Measurements from ENCODE around the gene KLHL29. TPM values are rescaled to one million over a fixed set of nuclear protein-coding genes. Genes with fewer than 3 reads are reported as not detected.

The KLHL29 gene
- total and polyA plus RNA-seq, 2 donors: 1.4 to 2.9 TPM

DNA sequence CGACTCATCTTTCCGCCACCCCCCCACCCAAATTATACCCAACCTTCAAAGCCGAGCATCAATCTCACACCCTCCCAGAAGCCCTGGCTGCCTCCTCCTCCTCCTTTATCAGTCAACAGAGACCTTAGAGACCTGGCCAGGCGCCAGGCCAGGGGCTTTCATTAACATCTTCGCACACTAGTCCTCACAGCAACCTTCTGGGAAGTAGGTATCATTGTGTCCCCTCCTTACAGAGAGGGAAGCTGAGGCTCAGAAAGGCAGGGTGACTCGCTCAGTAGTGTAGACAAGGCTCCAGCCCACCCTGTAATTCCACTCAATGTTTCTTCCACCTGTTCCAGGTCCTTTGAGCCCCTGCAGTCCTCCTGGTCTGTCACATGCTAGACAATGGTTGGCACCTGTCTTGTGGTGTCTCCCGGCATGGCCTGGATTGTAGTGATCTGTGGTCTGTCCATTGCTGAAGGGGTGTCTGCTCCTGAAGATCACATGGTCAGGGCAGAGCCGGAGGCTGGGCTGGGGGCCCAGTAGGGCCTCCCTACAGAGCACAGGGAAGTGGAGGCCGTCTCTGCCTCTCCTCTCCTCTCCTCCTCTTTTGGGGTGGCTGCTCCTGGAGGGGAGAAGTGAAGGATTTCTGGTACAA lies 36.0 kb downstream of the KLHL29 start:
- Histone ChIP-seq H3K4me3 (ENCODE audit: low read length in 2 of 2) (no peak overlapping the region), H3K36me3 (ENCODE audit: control insufficient read depth in 2 of 2, insufficient read depth in 2 of 2, low read length in 1 of 2) (no peaks in the 10 kb centered on the region), H3K27me3 (ENCODE audit: control insufficient read depth in 2 of 2, insufficient read depth in 1 of 2, low read length in 1 of 2) (peaks cover 6 to 12% of the 10 kb centered on the region in 2 donors), H3K27ac (ENCODE audit: low read depth in 1 of 2, low read length in 1 of 2) (no peak overlapping the region), H3K4me1 (ENCODE audit: control insufficient read depth in 2 of 2, insufficient read depth in 2 of 2, low read length in 2 of 2) (no peaks in the 10 kb centered on the region), H3K9me3 (ENCODE audit: control insufficient read depth in 2 of 2, insufficient read depth in 1 of 2, low read length in 1 of 2) (peaks cover 0 to 3% of the 10 kb centered on the region in 2 donors)
- DNase-seq (ENCODE audit: low read depth in 6 of 9, low spot score in 9 of 9): no peak
- 94% methylated on average over 9 of the region's 9 CpGs for WGBS

DNA sequence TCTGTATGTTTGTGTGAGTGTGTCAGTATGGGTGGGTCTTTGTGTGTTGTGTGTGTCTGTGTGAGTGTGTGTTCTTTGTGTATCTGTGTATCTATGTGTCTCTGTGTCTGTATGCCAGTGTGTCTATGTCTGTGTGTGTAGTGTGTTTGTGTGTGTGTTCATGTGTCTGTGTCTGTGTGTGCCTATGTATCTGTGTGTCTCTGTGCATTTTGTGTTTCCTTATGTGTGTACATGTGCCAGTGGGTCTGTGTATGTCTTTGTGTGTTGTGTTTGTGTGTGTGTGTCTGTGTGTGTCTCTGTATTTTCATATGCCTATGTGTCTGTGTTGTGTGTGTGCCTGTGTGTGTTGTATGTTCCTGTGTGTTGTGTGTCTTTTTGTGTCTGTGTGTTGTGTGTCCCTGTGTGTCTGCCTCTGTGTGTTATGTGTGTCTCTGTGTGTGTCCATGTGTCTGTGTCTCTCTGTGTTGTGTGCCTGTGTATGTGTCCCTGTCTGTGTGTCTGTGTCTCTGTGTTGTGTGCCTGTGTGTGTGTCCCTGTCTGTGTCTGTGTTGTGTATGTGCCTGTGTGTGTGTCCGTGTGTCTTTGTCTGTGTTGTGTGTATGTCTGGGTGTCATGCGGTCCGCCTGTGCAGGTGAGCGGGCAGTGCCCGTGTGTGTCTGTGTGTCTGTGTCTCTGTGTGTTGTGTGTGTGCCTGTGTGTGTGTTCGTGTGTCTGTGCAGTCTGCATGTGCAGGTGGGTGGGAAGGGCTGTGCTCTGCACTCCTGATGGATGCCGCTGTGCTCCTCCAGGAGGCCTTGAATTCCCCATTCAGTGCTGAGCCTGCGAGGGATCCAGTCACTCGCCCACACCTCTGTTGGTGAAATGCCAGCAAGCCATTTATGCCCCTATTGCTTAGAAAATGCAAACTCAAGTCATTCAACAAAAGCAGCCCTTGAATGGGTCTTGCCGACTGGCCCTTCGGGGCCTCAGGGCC lies 37.4 kb downstream of the KLHL29 start:
- Histone ChIP-seq H3K4me3 (ENCODE audit: low read length in 2 of 2) (no peak overlapping the region), H3K27ac (ENCODE audit: low read depth in 1 of 2, low read length in 1 of 2) (no peak overlapping the region), H3K27me3 (ENCODE audit: control insufficient read depth in 2 of 2, insufficient read depth in 1 of 2, low read length in 1 of 2) (peaks cover 6 to 12% of the 10 kb centered on the region in 2 donors), H3K4me1 (ENCODE audit: control insufficient read depth in 2 of 2, insufficient read depth in 2 of 2, low read length in 2 of 2) (no peaks in the 10 kb centered on the region), H3K36me3 (ENCODE audit: control insufficient read depth in 2 of 2, insufficient read depth in 2 of 2, low read length in 1 of 2) (no peaks in the 10 kb centered on the region), H3K9me3 (ENCODE audit: control insufficient read depth in 2 of 2, insufficient read depth in 1 of 2, low read length in 1 of 2) (peaks cover 0 to 3% of the 10 kb centered on the region in 2 donors)
- 87% methylated on average over 11 of the region's 11 CpGs for WGBS
- no peak for DNase-seq (ENCODE audit: low read depth in 6 of 9, low spot score in 9 of 9)

DNA sequence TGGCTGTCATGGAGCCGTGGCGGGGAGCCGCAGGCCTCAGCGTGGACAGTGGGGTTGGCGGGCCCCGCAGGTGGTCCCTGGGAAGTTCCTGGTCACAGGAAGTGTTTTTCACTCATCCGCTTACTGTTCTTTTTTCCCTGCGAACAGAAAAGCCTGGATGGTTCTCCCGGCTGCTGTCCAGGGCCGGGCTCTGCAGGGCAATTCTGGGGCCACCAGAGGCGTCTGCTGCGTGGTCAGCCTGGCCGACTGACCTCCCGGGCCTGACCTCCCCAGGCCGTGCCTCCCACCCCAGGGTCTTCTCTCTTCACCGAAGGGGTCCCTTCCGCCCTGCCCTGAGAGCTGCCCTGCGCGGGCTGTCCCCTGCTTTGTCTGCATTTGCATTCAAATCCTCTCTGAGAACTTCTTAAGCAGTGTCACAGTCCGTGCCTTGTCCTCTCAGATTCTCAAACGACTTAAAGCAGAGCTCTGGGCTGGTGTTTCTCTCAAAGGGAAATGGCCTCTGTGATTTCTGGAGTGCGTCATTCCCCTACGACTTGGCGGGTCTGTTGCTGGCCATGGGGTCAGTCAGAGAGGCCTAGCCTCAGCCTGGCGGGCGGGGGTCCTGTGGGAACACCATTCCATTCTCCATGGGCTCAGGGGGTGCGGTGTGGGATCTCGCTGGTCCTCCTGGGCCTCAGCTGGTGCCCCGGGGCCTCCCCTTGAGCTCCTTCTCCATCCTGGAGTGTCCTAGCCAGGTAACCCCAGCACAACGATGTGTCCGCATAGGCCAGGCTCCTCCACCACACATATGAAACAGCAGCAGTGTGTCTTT lies 38.3 kb downstream of the KLHL29 start:
- H3K36me3 ChIP-seq (ENCODE audit: control insufficient read depth in 2 of 2, insufficient read depth in 2 of 2, low read length in 1 of 2): no peaks in the 10 kb centered on the region
- WGBS: 90% methylated on average over 31 of the region's 31 CpGs
- no peaks in the 10 kb centered on the region for H3K4me1 ChIP-seq (ENCODE audit: control insufficient read depth in 2 of 2, insufficient read depth in 2 of 2, low read length in 2 of 2)
- DNase-seq (ENCODE audit: low read depth in 6 of 9, low spot score in 9 of 9): no peak
- H3K27me3 ChIP-seq (ENCODE audit: control insufficient read depth in 2 of 2, insufficient read depth in 1 of 2, low read length in 1 of 2): peaks cover 6 to 10% of the 10 kb centered on the region in 2 donors
- no peak overlapping the region for H3K4me3 ChIP-seq (ENCODE audit: low read length in 2 of 2)
- no peak overlapping the region for H3K27ac ChIP-seq (ENCODE audit: low read depth in 1 of 2, low read length in 1 of 2)
- peaks cover 0 to 3% of the 10 kb centered on the region in 2 donors for H3K9me3 ChIP-seq (ENCODE audit: control insufficient read depth in 2 of 2, insufficient read depth in 1 of 2, low read length in 1 of 2)

DNA sequence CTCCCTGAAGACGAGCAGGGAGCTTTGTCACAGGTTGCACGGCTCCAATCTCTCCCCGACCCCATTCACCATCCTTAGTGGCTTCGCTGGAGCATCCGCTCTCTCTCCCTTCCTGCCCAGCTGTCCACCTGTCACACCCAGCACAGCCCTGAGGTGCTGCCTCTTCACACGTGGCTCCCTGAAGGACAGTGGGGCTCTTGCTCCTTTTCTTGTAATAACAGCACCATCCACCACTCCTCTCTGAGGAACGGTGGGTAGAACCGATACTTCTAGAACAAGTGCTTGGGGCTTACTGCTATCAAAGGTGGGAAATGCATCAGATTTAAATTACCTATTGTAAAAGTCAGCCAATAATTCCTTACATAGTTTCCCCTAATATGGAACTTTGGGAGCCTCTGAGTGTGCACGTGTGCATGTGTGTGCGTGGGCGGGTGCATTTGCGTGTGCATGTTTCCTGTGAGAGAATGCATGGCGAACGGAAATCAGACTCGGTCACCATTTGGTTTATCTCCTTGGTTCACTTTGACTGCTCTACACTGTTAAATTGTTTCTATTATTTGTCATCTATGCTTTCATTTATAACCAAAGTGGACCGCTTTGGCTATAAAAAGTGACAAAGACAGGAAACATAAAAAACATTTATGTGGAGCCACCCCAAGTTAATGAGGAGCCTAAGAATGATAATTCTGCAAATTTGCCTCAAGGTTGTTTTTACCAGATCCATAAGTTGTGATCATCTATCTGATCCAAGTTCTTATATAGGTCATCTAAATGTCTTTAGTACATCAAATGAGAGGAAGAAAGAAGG lies 39.1 kb downstream of the KLHL29 start:
- DNase-seq (ENCODE audit: low read depth in 6 of 9, low spot score in 9 of 9): no peak
- no peaks in the 10 kb centered on the region for H3K36me3 ChIP-seq (ENCODE audit: control insufficient read depth in 2 of 2, insufficient read depth in 2 of 2, low read length in 1 of 2)
- peaks cover 6 to 13% of the 10 kb centered on the region in 2 donors for H3K27me3 ChIP-seq (ENCODE audit: control insufficient read depth in 2 of 2, insufficient read depth in 1 of 2, low read length in 1 of 2)
- no peak overlapping the region for H3K27ac ChIP-seq (ENCODE audit: low read depth in 1 of 2, low read length in 1 of 2)
- H3K4me3 ChIP-seq (ENCODE audit: low read length in 2 of 2): no peak overlapping the region
- peaks cover 0 to 3% of the 10 kb centered on the region in 2 donors for H3K9me3 ChIP-seq (ENCODE audit: control insufficient read depth in 2 of 2, insufficient read depth in 1 of 2, low read length in 1 of 2)
- WGBS: 93% methylated on average over 16 of the region's 16 CpGs
- H3K4me1 ChIP-seq (ENCODE audit: control insufficient read depth in 2 of 2, insufficient read depth in 2 of 2, low read length in 2 of 2): no peaks in the 10 kb centered on the region

DNA sequence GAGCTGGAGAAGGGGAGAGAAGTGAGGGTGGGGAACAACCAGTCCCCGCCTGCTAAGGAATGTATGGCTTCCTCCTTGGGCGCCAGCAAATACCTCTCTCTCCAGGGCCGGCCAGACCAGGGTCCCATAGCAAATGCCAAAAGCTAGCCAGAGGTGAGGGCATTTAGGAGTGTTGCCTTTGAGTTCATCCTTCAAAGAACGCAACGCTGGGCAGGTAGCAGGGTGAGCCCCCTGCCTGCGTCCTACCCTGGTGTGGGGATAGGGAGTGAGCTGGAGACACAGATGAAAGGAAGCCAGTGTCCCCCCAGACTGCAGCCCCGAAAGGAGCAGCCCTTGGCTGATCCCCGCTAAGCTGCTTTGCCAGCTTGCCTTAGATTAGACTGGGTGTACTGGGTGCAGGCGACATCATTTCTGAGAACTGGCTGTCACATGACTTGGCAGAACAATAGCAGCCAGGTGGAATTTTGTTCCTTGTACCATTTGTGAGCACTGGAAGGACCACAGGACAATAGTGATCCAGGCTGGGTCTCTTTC lies 40.4 kb downstream of the KLHL29 start:
- Histone ChIP-seq H3K4me1 (ENCODE audit: control insufficient read depth in 2 of 2, insufficient read depth in 2 of 2, low read length in 2 of 2) (no peaks in the 10 kb centered on the region), H3K36me3 (ENCODE audit: control insufficient read depth in 2 of 2, insufficient read depth in 2 of 2, low read length in 1 of 2) (no peaks in the 10 kb centered on the region), H3K4me3 (ENCODE audit: low read length in 2 of 2) (no peak overlapping the region), H3K27me3 (ENCODE audit: control insufficient read depth in 2 of 2, insufficient read depth in 1 of 2, low read length in 1 of 2) (peaks cover 9 to 12% of the 10 kb centered on the region in 2 donors), H3K9me3 (ENCODE audit: control insufficient read depth in 2 of 2, insufficient read depth in 1 of 2, low read length in 1 of 2) (peaks cover 0 to 3% of the 10 kb centered on the region in 2 donors), H3K27ac (ENCODE audit: low read depth in 1 of 2, low read length in 1 of 2) (no peak overlapping the region)
- WGBS: 85% methylated on average over 9 of the region's 9 CpGs
- DNase-seq (ENCODE audit: low read depth in 6 of 9, low spot score in 9 of 9): no peak

DNA sequence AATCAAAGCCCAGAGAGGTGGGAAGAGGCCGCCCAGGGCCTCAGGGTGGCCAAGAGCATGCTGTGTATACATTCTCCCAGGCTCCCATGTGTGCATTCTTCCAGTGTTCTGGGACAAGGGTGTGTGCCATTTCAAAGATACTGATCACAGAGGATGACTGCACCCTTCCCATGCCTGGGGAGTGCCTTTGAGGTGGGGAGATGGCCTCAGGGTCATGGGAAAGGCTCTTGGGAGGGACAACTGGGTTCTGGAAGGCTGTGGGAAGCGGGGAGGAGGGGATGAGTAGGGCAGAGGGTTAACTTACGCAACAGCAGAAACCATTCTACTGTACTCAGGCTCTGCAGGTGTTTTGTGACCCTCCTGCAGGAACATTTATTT lies 40.9 kb downstream of the KLHL29 start:
- Histone ChIP-seq H3K36me3 (ENCODE audit: control insufficient read depth in 2 of 2, insufficient read depth in 2 of 2, low read length in 1 of 2) (no peaks in the 10 kb centered on the region), H3K27me3 (ENCODE audit: control insufficient read depth in 2 of 2, insufficient read depth in 1 of 2, low read length in 1 of 2) (peaks cover 11 to 12% of the 10 kb centered on the region in 2 donors), H3K4me1 (ENCODE audit: control insufficient read depth in 2 of 2, insufficient read depth in 2 of 2, low read length in 2 of 2) (no peaks in the 10 kb centered on the region), H3K4me3 (ENCODE audit: low read length in 2 of 2) (no peak overlapping the region), H3K9me3 (ENCODE audit: control insufficient read depth in 2 of 2, insufficient read depth in 1 of 2, low read length in 1 of 2) (peaks cover 0 to 3% of the 10 kb centered on the region in 2 donors), H3K27ac (ENCODE audit: low read depth in 1 of 2, low read length in 1 of 2) (no peak overlapping the region)
- WGBS: 94% methylated on average over 3 of the region's 3 CpGs
- DNase-seq (ENCODE audit: low read depth in 6 of 9, low spot score in 9 of 9): no peak

DNA sequence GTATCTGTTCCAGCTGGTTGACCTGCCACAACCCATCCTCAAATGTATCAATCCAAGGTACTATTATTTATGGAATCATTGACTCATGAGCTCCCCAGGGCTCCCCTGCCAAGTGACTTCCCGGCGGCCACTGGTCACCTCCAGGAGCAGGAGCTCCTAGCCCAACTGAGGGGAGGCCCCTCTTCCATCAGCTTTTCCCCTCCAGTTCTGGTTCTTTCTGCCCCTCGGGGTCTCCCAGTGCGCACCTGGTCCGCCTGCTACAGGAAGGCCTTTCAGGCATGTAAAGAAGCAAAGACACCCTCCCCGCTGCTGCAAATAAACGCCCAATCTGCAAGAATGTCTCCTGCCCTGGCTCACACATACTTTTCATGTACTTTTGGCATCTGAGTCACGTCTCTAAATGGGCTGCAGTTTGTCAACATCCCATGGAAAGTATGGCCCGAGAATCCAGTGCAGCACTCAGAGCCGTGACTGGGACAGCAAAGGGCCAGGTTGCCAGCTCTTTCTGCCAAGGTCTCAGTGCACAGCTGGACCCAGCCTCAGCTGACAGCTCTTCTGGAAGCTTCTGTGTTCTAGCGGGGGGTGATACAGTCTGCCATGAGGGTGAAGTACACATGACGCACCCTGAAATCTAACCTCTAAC lies 41.4 kb downstream of the KLHL29 start:
- Histone ChIP-seq H3K4me1 (ENCODE audit: control insufficient read depth in 2 of 2, insufficient read depth in 2 of 2, low read length in 2 of 2) (no peaks in the 10 kb centered on the region), H3K36me3 (ENCODE audit: control insufficient read depth in 2 of 2, insufficient read depth in 2 of 2, low read length in 1 of 2) (no peaks in the 10 kb centered on the region), H3K9me3 (ENCODE audit: control insufficient read depth in 2 of 2, insufficient read depth in 1 of 2, low read length in 1 of 2) (peaks cover 0 to 3% of the 10 kb centered on the region in 2 donors), H3K27ac (ENCODE audit: low read depth in 1 of 2, low read length in 1 of 2) (no peak overlapping the region), H3K27me3 (ENCODE audit: control insufficient read depth in 2 of 2, insufficient read depth in 1 of 2, low read length in 1 of 2) (peaks cover 11 to 12% of the 10 kb centered on the region in 2 donors), H3K4me3 (ENCODE audit: low read length in 2 of 2) (no peak overlapping the region)
- no peak for DNase-seq (ENCODE audit: low read depth in 6 of 9, low spot score in 9 of 9)
- WGBS: 93% methylated on average over 12 of the region's 12 CpGs

DNA sequence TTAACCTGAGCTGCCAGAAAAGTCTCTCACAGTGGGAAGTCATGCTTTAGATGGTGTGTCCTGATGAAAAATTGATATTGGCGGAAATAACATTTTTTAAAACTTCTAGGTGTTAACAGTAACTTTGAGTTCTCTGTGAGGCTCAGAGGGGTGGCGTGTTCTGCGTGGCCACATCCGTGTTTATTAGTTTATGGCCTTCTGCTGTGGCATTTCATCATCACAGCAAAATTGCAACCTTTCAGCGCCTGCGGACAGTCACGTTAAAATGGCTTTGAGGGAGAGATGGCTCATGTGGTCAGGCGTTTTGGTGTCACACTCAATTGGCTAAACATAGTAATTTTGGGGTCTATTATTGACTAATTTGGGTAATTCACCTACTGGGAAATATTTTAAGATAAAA lies 42.4 kb downstream of the KLHL29 start:
- no peak for DNase-seq (ENCODE audit: low read depth in 6 of 9, low spot score in 9 of 9)
- H3K4me3 ChIP-seq (ENCODE audit: low read length in 2 of 2): no peak overlapping the region
- H3K27me3 ChIP-seq (ENCODE audit: control insufficient read depth in 2 of 2, insufficient read depth in 1 of 2, low read length in 1 of 2): peaks cover 11 to 12% of the 10 kb centered on the region in 2 donors
- WGBS: 96% methylated on average over 8 of the region's 8 CpGs
- no peak overlapping the region for H3K27ac ChIP-seq (ENCODE audit: low read depth in 1 of 2, low read length in 1 of 2)
- H3K36me3 ChIP-seq (ENCODE audit: control insufficient read depth in 2 of 2, insufficient read depth in 2 of 2, low read length in 1 of 2): no peaks in the 10 kb centered on the region
- peaks cover 0 to 3% of the 10 kb centered on the region in 2 donors for H3K9me3 ChIP-seq (ENCODE audit: control insufficient read depth in 2 of 2, insufficient read depth in 1 of 2, low read length in 1 of 2)
- peaks cover 0 to under 1% of the 10 kb centered on the region in 2 donors for H3K4me1 ChIP-seq (ENCODE audit: control insufficient read depth in 2 of 2, insufficient read depth in 2 of 2, low read length in 2 of 2)

Data from thymus (tissue), 11 donors.